ENCODE data around the gene TMEM269.

Gene TMEM269

GRCh38 chr1:42769811-42770210, 15.0 kb upstream of the TMEM269 start:
- Histone ChIP-seq H3K4me1 (ENCODE audit: low read length) (peaks cover 7% of the 10 kb centered on the region), H3F3A (ENCODE audit: insufficient read depth, low read length) (no peaks in the 10 kb centered on the region)
- no peak for DNase-seq

DNA sequence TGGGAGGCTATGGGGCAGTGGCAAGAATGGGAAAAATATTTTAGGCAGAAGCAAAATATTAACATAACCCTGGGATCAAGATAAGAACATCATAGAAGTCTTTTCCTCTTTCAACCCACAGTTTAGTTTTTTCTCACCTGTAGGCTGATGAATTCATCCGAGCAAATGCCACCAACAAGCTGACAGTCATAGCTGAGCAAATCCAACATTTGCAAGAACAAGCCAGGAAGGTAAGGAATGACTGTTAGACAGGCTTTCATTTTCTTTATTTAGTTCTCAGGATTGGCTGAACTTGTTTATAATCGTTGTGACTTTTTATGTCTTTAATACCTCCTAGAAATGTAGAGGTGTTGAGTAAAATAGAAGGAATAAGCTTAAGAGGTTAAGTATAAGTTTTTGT, 11.4 kb upstream of the TMEM269 start:
- Histone ChIP-seq H3K4me2 (ENCODE audit: low read depth, low read length) (no peak overlapping the region), H3K4me1 (ENCODE audit: low read length) (no peaks in the 10 kb centered on the region), H2AFZ (ENCODE audit: low read length) (no peak overlapping the region), H3K27ac (ENCODE audit: low read length) (no peak overlapping the region), H4K20me1 (ENCODE audit: insufficient read depth, low read length) (no peaks in the 10 kb centered on the region), H3K79me2 (ENCODE audit: low read length) (peaks cover 43% of the 10 kb centered on the region), H3K9me2 (replicated peaks; ENCODE audit: insufficient read depth, low read length) (no peaks in the 10 kb centered on the region), H3K9me3 (replicated peaks; ENCODE audit: insufficient read depth, low read length) (no peaks in the 10 kb centered on the region), H3K27me3 (replicated peaks; ENCODE audit: insufficient read depth, low read length) (no peaks in the 10 kb centered on the region), H3F3A (ENCODE audit: insufficient read depth, low read length) (no peaks in the 10 kb centered on the region), H3K9ac (ENCODE audit: low read length) (no peak overlapping the region), H3K4me3 (ENCODE audit: low read length) (no peak overlapping the region), H3K36me3 (replicated peaks; ENCODE audit: insufficient read depth, low read length) (peaks cover 11% of the 10 kb centered on the region)
- TF ChIP-seq EZH2 (optimal IDR thresholded peaks at IDR 0.05; ENCODE audit: low read depth, low read length), result no peak
- TF ChIP-seq EZH2phosphoT487 (IDR thresholded peaks at IDR 0.05; ENCODE audit: low read length), result no peak
- TF ChIP-seq, protein P1, sequence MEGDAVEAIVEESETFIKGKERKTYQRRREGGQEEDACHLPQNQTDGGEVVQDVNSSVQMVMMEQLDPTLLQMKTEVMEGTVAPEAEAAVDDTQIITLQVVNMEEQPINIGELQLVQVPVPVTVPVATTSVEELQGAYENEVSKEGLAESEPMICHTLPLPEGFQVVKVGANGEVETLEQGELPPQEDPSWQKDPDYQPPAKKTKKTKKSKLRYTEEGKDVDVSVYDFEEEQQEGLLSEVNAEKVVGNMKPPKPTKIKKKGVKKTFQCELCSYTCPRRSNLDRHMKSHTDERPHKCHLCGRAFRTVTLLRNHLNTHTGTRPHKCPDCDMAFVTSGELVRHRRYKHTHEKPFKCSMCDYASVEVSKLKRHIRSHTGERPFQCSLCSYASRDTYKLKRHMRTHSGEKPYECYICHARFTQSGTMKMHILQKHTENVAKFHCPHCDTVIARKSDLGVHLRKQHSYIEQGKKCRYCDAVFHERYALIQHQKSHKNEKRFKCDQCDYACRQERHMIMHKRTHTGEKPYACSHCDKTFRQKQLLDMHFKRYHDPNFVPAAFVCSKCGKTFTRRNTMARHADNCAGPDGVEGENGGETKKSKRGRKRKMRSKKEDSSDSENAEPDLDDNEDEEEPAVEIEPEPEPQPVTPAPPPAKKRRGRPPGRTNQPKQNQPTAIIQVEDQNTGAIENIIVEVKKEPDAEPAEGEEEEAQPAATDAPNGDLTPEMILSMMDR (IDR thresholded peaks at IDR 0.05; ENCODE audit: low read length), result no peak
- DNase-seq, result no peak

More at GRCh38 chr1:42769811-42770210, 15.0 kb upstream of the TMEM269 start:
- Histone ChIP-seq H3K9me2 (replicated peaks; ENCODE audit: insufficient read depth, low read length) (no peaks in the 10 kb centered on the region), H3K79me2 (ENCODE audit: low read length) (peaks cover 71% of the 10 kb centered on the region), H3K27ac (ENCODE audit: low read length) (no peak overlapping the region), H3K4me3 (ENCODE audit: low read length) (no peak overlapping the region), H3K36me3 (replicated peaks; ENCODE audit: insufficient read depth, low read length) (peaks cover 5% of the 10 kb centered on the region; the same call in 1 of the 2 replicates), H3K4me2 (ENCODE audit: low read depth, low read length) (no peak overlapping the region), H2AFZ (ENCODE audit: low read length) (no peak overlapping the region), H3K27me3 (replicated peaks; ENCODE audit: insufficient read depth, low read length) (no peaks in the 10 kb centered on the region), H3K9me3 (replicated peaks; ENCODE audit: insufficient read depth, low read length) (no peaks in the 10 kb centered on the region), H3K9ac (ENCODE audit: low read length) (no peak overlapping the region), H4K20me1 (ENCODE audit: insufficient read depth, low read length) (no peaks in the 10 kb centered on the region)
- TF ChIP-seq EZH2 (optimal IDR thresholded peaks at IDR 0.05; ENCODE audit: low read depth, low read length) (no peak), EZH2phosphoT487 (IDR thresholded peaks at IDR 0.05; ENCODE audit: low read length) (no peak)
- TF ChIP-seq, protein P1 (IDR thresholded peaks at IDR 0.05; ENCODE audit: low read length), result no peak

DNA sequence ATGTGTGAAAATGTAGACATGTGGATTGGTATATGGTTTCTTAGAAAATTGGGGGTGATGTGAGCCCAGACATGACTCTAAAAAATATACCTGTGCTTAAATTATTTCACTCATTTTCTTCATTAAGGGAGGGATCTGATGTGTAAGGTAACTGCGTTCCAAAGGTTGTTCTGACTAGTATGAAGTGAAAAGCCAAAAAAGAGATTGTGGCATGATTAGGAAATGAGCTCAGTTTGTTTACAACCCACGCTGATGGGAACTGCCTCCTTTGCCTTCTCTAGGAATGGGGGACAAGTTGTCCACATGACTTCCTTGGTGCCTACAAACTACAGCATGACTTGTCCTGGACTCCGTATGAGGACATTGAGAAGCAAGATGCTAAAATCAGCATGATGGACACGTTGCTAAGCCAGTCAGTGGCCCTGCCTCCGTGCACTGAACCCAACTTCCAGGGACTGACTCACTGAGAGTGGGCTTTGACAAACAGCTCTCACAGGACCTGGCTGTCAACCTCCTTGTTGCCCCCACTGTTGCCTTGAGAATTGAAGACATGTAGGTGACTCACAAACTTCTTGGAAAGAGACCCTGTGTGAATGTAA, 9.8 kb upstream of the TMEM269 start:
- Histone ChIP-seq H3K79me2 (ENCODE audit: low read length) (peaks cover 26% of the 10 kb centered on the region), H4K20me1 (ENCODE audit: insufficient read depth, low read length) (no peaks in the 10 kb centered on the region), H3F3A (ENCODE audit: insufficient read depth, low read length) (no peaks in the 10 kb centered on the region), H3K9me2 (replicated peaks; ENCODE audit: insufficient read depth, low read length) (no peaks in the 10 kb centered on the region), H3K9ac (ENCODE audit: low read length) (no peak overlapping the region), H3K27ac (ENCODE audit: low read length) (no peak overlapping the region), H3K4me2 (ENCODE audit: low read depth, low read length) (no peak overlapping the region), H3K27me3 (replicated peaks; ENCODE audit: insufficient read depth, low read length) (no peaks in the 10 kb centered on the region), H3K36me3 (replicated peaks; ENCODE audit: insufficient read depth, low read length) (peaks cover 11% of the 10 kb centered on the region), H2AFZ (ENCODE audit: low read length) (no peak overlapping the region), H3K4me1 (ENCODE audit: low read length) (peaks cover 6% of the 10 kb centered on the region), H3K9me3 (replicated peaks; ENCODE audit: insufficient read depth, low read length) (no peaks in the 10 kb centered on the region), H3K4me3 (ENCODE audit: low read length) (no peak overlapping the region)
- no peak for DNase-seq
- TF ChIP-seq EZH2phosphoT487 (IDR thresholded peaks at IDR 0.05; ENCODE audit: low read length) (no peak), EZH2 (optimal IDR thresholded peaks at IDR 0.05; ENCODE audit: low read depth, low read length) (no peak)
- TF ChIP-seq, protein P1 (IDR thresholded peaks at IDR 0.05; ENCODE audit: low read length), result no peak

All from MM.1S (cell line).